ENCODE measurements around the gene ARL4A.

- TF ChIP-seq POLR2A (IDR thresholded peaks at IDR 0.05; ENCODE audit: low read depth, low read length) (no peak), POLR2AphosphoS5 (IDR thresholded peaks at IDR 0.05; ENCODE audit: low read depth, low read length) (no peak), TAF1 (IDR thresholded peaks at IDR 0.05; ENCODE audit: low read depth, low read length) (no peak), PAX5 (IDR thresholded peaks at IDR 0.05; ENCODE audit: insufficient read depth, low read length, severe bottlenecking) (no peak), SPI1 (IDR thresholded peaks at IDR 0.05; ENCODE audit: low read depth, low read length) (no peak), POU2F2 (IDR thresholded peaks at IDR 0.05; ENCODE audit: low read depth, low read length) (no peak)
Measured at GRCh38 chr7:12722636-12723605, 35.5 kb downstream of the ARL4A start.

Data from GM12891 (cell line).